Activated CD8-positive, alpha-beta memory T cell treated with anti-CD3 and anti-CD28 coated beads for 24 hours (primary cell): ENCODE measurements around the gene RNF222.
"Not testable (repeated sequence)": the region's sequence is repeated elsewhere in the genome, so short reads cannot be mapped to it uniquely, and the experiment has no call there.

Experiments
- DNase-seq: peaks from one replicate; pipeline ENCODE4 v3.0.0-alpha.2; 2020

RNF222 gene

DNA sequence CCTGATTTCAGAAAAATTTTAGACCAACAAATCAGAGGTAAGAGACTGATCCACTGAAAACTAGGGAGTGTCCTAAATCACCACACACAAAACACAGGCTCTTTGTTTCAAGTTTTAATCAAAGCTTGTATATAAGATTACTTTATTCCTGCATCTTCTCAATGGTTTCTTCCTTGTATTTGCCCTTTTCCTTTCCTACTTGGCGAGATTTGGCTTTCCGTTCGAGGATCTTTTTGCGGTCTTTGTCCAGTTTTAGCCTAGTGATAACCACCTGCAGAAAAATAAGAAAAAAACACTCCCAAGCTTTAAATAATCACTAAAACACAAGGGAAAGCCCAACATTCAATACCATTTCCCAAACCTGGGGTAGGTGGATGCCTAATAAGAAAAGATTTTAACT lies 20.2 kb downstream of the RNF222 start:
- no peak for DNase-seq

DNA sequence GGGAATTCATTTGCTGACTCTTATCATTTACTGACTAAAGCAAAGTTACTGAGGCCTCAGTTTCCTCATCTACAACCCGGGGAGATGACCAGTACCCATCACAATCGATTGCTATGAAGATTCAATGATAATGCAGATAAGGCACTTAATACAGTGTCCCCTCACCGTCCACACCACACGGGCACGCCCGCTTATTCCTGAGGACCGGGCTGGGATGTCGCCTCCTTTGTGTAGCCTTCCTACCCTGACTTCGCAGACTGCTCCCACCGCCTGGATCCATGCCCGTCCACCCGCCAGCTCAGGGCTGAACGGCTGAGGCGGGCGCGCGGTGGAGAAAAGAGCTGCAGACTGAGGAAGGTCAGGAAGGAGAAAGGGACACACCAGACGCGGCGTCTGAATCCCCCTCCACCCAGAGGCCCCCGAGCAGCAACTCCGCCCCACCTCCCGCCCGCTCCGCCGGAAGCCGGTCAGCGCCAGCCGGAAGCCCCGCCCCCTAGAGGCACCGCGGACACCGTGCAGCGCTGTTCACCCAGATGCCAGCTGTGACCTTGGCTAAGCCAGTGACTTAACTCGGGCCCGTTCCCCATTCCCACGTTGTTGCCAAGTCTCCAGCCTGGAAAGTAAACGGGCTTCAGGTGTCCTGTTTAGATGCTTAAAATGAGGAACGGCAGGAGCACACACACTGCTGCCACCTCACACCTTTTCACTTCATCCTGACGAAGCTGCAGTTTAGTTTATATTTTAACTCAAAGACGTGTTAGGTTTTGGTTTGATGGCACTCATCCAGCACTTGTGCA lies 21.2 kb downstream of the RNF222 start, which contains the start of gene KRABD2:
Gene KRABD2 (minus strand): TSS at position 434 of the 797 bp plus-strand sequence.
- DNase-seq: peak; percentile 97

DNA sequence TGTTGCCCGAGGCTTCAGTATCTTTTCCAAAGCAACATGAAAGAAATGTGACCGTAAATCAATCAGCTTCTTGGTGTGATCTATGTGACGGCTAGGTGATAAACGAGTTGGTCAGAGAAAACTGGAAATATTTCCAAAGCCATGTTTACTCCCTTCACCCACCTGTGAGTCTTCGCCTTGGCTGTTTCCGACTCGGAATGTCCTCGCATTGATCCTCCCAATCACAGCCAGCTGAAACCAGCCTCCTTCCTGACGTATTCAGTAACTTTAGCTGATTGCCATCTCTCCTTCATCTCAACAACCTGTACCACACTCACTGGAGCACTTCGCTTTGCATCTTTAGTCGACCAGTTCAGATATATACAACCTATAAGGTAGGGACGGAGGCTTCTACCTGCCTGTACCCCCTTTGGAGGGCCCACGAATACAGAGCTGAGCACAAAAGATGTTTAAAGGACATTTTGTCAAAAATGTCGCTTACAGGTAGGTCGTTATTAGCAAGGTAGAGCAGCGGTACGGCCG lies 21.8 kb downstream of the RNF222 start:
- DNase-seq: no peak

DNA sequence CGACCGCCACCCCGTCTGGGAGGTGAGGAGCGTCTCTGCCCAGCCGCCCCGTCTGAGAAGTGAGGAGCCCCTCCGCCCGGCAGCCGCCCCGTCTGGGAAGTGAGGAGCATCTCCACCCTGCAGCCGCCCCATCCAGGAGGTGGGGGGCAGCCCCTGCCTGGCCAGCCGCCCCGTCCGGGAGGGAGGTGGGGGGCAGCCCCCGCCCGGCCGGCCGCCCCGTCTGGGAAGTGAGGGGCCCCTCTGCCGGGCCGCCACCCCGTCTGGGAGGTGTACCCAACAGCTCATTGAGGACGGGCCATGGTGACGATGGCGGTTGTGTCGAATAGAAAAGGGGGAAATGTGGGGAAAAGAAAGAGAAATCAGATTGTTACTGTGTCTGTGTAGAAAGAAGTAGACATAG lies 23.8 kb downstream of the RNF222 start:
- DNase-seq: not testable (repeated sequence)

DNA sequence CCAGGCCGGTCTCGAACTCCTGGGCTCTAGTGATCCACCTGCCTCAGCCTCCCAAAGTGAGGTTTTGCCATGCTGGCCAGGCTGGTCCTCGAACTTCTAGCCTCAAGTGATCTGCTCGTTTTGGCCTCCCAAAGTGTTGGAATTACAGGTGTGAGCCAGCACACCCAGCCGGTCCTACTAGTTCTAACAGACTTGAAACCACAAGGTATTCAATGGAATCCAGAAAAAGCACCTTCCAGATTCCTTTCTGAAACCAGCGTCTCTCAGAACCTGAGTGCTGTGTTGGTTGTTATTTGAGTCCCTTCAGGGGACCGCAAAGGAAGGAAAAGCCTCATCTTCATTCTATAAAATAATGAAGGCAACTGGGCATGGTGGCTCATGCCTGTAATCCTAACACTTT lies 25.2 kb downstream of the RNF222 start:
- no peak for DNase-seq

DNA sequence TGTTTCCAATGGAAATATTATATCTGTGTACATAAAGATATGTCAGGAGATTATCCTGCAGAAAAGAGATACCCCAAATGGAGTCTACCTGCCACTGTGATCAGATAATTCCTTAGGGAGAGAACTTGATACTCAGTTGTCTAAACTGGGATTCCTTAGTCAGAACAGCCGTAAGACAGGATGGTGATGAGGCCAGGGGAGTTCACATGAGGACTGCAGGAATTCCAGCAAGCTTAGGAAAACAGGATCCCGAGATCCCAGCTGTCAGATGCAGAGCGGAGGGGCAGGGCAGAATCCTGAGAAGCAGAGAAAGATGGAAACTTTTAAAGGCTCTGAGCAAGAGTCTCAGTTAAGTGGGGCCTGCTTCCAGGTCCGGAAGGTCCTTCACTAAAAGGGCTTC lies 25.8 kb downstream of the RNF222 start:
- DNase-seq: no peak

DNA sequence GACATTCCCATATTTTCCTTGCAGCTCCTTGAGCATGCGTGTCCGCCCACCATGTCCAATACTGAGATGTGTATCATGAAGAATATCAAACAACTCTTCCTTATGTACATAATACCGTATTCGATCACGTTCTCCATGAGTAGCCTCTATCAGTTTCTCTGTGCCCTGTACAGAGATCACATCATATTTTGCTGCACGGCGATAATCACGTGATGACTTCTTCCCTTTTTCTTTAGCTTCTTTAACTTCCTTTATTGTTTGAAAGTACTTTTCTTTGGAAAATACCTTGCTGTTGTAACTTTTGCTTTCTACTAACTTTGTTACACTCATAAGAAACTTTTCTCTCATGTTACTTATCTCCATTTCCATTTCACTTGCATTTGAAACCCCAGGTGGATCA lies 27.7 kb downstream of the RNF222 start:
- no peak for DNase-seq

DNA sequence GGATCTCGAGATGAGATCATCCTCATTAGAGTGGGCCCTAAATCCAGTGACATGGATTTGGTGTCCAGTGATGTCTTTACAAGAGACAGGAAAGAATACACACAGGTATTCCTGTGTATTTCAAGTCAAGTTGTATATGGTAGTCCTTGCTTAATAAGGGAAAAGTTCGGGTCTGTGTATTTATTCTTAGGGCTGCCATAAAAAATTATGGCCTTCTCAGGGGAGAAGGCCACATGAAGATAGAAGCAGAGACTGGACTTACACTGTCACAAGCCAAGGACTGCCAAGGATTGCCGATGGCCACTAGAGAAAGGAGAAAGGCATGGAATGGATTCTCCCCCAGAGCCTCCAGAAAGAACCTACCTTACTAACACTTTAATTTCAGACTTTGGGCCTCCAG lies 29.4 kb downstream of the RNF222 start:
- DNase-seq: no peak

DNA sequence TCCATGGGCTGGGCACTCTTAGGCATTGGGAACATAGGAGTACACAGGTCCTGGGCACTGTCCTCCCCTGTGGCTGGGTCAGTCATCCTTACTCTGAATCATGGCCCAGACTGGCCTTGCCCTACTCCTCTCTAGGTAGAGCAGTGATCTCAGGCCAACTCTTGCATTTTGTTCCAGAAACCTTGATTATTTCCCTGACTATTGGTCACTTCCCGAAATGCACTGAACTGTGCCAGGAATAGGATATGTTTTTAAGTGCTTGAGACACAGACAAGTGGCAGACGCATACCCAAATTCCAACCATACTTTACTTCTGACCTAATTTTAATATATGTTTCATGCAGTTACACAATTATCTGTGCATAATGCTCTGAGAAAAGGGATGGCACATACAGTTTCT lies 31.4 kb downstream of the RNF222 start:
- no peak for DNase-seq

DNA sequence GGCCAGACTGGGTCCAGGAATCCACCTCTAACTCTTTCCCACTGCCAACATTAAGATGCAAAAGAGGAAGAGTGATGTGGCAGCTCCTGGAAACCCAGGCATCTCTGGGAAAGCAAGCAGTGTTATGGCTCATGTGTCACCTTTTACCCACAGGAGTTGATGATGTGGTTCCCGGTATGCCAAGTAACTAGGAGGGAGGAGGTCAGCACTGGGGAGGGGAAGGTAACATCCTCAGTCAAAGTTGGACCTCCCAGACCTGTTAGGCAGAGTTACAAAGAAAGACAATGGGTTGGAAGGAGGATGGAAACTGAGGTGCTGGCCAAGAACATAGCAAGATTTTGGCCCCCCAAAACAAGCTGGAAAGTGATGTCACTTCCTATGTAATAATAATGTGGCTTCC lies 32.5 kb downstream of the RNF222 start:
- no peak for DNase-seq

DNA sequence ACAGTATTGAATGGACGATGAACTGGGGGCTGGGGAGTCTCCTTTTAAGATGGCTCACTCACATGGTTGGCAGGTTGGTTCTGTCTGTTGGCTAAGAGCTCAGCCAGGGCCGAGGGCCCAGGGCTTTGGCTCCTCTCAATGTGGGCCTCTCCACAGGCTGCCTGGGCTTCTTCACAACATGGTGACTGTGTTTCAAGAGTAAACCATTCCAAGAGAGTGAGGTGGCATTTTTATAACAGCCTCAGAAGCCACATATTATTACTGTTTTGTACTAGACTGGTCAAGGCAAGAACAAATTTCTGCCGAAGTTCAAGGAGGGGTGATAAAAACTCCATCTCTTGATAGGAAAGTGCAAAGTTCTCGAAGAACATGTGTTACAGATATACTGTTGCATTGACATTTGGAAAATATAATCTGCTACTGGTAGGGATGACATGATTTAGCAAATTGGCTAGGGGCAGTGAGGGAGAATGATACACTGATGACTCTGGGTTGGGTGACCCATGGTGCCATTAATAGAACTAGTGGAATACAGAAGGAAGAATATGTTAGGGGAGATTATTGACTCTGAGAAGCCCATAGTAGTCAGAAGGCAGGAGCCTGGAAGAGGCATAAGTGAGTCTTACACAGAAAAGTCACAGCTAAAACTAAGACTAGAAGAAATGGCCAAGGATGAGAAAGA lies 34.8 kb downstream of the RNF222 start:
- no peak for DNase-seq

DNA sequence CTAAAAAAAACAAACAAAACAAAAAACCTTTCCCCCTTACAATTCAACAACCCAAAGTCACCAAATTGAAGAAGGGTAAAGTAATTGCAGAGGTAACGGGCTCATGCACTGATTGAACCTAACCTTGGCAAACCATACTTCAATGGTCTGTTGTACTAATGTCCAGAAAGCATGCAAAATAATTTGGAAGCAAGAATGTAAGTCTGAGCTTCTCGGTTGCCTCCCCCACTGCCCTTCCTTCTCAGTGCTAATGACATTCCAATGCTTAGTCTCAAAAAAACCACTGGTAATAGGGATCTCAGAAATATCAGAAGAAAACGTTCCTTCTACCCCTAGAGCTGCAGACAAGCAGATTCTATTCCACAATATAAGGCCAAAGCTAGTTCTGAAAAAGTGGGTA lies 36.9 kb downstream of the RNF222 start:
- no peak for DNase-seq

DNA sequence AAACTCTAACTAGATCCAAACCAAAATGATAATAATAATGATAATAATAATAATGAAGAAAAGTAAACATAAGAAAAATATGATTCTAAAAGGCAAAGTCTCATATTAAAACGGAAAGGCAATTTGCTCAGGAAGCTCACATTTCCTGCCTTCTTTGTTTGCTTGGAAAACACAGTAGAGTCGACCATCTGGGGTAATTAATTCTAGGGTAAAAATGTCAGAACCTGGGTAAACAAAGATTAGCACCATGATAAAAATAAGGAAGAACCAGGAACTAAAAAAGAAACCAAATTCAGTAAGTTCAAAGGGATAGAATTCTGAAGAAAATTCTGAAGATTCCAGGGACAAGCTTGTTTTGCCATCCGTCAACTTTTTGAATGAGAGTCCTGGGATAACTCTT lies 37.4 kb downstream of the RNF222 start:
- no peak for DNase-seq

DNA sequence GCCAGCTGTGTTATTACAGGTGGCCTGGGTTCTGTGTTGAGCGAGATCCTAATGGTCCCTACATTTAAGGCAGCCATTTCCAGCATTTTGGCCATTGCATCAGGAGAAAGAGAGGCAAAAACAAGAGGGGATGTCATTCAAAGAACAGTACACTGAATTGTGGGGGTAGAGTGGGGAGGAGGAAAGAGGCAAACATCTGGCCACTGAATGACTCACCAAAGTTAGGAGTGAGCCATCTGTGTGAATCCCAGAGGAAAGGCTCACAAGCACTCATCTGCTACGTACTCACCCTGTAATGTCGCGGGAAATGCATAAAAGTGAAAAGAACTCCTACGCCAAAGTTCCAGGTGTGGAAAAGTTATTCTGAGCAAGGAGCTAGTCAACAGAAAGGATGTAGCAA lies 37.9 kb downstream of the RNF222 start:
- DNase-seq: no peak

DNA sequence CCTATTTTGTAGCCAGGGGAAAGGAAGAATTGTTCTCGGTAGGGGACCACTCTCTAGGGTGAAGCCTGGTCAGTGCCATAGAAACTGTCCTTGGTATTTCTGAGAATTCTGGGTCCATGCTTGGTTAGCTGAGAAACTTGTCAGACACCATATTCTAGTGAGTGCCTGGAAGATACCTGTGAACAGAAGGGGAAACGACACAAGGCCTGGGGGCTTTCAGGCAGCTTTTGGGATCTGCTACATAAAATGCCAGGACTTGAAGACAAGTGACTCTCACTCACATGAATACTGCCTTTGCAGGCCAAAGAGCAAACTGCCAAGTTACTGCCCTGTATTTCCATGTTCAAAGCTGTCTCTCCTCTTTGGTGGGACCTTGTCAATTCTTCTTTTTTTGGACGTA lies 39.7 kb downstream of the RNF222 start:
- no peak for DNase-seq

DNA sequence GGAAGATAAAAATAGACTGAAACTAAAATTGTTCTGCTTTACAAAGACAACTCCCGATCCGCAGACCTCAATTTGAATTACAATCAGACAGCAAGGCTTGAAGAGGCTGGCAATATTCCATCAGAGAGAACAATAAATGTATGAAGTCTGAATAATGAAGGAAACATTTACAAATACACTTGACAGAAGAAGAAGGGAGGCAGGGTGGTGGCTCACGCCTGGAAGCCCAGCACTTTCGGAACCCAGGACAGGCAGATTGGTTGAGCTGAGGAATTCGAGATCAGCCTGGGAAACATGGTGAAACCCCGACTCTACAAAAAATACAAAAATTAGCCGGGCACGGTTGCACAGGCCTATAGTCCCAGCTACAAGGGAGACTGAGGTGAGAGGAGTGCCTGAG lies 43.4 kb downstream of the RNF222 start:
- no peak for DNase-seq

DNA sequence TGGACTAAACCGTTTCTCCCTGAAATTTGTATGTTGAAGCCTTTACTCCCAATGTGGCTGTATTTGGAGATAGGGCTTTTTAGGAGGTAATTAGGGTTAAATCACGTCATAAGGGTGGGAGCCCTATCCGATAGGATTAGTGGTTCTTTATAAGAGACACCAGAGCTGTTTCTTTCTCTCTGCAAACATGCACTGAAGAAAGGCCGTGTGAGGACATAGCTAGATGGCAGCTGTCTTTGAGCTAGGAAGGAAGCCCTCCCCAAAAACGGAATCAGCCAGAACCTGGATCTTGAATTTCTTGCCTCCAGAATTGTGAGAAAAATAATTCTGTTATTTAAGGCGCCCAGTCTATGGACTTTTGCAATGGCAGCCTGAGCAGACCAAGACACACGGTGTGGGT lies 43.9 kb downstream of the RNF222 start:
- DNase-seq: no peak

DNA sequence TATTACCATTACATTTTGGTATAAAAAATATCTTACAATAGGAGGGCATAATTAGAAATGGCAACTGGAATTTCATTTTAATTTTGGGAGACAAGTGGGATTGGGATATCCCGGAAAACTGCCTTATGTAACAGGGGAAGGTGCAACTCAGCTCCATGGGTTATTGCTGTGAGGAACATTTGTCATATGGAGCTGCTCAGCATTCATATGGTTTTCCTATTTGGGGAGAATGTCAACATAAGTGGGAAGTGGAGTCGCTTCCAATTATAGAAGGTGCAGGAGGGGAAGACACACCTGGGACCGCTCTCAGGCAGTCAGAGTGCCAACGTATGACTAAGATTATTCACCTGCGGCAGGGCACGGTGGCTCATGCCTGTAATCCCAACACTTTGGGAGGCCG lies 47.3 kb downstream of the RNF222 start:
- DNase-seq: no peak

DNA sequence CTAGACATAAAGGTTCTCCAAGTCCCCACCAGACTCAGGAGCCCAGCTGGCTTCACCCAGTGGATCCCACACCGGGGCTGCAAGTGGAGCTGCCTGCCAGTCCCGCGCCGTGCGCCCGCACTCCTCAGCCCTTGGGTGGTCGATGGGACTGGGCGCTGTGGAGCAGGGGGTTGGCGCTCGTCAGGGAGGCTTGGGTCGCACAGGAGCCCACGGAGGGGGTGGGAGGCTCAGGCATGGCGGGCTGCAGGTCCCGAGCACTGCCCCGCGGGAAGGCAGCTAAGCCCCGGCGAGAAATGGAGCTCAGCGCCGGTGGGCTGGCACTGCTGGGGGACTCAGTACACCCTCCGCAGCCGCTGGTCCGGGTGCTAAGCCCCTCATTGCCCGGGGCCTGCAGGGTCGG lies 50.6 kb downstream of the RNF222 start:
- not testable (repeated sequence) for DNase-seq

DNA sequence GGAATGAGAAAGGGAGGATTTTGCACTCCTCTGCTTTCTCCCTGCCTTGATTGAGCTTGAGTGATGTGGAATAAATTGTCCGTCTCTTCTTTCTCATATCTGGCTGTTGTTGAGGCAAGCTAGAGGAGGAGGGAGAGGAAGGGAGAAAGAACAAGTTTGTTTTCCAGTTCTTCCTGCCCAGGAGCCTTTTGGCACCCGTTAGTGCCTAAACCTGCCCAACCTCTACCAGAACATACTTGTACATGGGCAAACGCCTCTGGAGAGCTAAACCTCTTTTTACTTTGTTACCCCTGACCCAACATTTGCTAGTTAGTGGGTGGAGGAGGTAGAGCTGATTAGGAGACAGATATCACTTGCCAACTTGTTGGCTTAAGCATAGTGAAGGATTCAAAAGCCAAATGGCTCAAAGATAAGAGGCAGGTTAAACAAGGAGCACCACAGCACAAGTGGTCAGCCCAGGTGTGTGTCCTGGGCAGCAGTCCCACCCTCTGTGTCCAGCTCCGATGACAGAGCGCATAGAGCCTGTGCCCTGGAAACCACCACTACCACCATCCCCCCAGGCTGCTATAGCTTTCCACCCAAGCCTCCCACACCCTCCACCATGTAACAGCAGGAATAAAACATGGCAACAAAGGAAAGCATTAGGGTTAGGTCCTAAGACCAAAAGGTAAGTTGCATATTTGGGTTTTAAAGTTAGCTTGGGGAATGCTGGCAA lies 51.5 kb downstream of the RNF222 start:
- DNase-seq: no peak

DNA sequence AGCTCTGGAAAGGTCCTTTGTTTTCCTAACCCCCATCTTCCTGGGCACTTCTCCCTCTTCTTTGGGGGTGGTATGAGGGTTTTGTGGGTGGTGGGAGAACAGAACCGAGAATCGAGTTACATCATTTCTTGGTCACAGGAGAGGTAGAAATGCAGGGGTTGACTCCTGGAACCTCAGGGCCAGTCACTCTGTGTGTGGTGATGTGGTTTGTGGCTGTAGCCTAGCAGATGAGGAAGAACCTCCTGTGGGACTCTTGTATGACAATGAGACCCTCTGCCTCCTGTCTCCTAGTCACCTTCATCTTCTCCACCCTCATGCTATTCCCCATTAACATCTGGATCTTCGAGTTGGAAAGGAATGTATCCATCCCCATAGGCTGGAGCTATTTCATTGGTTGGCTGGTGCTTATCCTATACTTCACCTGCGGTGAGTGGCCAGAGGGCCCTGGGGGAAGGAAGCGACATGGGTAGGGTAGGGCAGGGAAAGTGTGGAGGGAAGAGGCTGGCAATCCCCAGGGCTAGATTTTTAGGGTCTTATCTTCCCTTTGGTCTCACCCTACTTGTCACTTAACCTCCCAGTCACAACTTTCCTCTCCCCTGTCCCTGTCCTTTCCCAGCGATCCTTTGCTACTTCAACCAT lies 52.5 kb downstream of the RNF222 start:
- DNase-seq: no peak

DNA sequence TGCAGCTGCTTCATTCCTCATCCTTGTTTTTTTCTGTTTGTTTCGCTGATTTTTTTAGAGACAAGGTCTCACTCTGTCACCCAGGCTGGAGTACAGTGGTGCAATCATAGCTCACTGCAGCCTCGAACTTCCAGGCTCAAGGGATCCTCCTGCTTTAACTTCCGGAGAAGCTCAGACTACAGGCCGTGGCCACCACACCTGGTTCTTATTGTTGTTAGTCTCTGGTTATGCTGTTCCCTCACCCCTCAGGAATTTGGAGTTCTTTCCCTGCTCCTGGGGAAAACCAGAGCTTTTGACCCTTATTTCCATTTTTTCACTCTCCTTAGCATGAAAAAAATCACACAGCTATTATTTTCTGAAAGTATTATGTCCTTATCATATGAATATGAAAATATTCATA lies 56.2 kb downstream of the RNF222 start:
- DNase-seq: no peak
